ENCODE data around the gene KCNT2.

DNA sequence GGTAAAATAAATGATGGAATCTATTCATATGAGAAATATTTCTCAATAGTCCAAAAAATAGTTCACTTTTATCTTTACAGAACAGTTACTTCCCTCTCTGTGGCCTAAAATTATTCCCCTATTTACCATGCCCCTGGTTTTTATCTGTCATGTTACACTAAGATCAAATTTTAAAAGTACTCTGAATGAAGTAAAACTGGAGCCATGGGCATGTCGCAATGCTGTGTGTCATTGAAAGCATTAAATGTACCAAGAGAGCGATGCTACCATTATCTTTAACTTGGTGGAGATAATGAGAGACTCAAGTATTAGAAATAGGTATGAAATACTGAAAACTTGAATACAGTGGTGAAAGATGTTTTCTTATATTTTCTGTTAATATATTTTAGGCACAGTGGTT lies 146.2 kb downstream of the KCNT2 start:
- TF ChIP-seq, protein P1, sequence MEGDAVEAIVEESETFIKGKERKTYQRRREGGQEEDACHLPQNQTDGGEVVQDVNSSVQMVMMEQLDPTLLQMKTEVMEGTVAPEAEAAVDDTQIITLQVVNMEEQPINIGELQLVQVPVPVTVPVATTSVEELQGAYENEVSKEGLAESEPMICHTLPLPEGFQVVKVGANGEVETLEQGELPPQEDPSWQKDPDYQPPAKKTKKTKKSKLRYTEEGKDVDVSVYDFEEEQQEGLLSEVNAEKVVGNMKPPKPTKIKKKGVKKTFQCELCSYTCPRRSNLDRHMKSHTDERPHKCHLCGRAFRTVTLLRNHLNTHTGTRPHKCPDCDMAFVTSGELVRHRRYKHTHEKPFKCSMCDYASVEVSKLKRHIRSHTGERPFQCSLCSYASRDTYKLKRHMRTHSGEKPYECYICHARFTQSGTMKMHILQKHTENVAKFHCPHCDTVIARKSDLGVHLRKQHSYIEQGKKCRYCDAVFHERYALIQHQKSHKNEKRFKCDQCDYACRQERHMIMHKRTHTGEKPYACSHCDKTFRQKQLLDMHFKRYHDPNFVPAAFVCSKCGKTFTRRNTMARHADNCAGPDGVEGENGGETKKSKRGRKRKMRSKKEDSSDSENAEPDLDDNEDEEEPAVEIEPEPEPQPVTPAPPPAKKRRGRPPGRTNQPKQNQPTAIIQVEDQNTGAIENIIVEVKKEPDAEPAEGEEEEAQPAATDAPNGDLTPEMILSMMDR (IDR thresholded peaks at IDR 0.05), result no peak
- no peak for TF ChIP-seq POLR2AphosphoS5 (IDR thresholded peaks at IDR 0.05)
- no peak for TF ChIP-seq EP300 (IDR thresholded peaks at IDR 0.05)
- no peak for TF ChIP-seq POLR2A (IDR thresholded peaks at IDR 0.05)
